ENCODE results near the gene RPS21. TPM values are rescaled to one million over a fixed set of nuclear protein-coding genes. Genes with fewer than 3 reads are reported as not detected.
A peak's percentile ranks its signal among the peaks of the same experiment; 100 is the strongest.

The RPS21 gene
- total RNA-seq, 1 donor from 2014 or later, result 1,089 TPM

DNA sequence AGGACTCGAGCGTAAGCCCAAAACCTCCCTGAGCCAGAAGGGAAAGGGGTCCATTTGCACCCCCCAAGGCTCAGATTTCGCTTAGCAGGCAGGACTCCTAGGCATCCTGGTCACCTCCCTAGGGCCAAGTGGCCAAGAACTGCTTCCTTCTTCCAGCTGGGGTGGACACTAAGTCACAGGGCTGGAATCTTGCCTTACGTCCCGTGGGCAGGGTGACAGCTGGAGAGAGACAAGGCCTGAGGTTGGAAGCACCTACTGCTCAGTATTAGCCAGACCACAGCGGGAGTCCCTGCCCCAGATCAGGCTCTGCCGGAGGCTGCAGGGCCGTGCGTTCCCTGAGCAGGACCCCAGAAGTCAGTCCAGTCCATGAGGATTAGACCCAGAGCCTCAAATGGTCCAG lies 39.5 kb upstream of the RPS21 start:
- H3K36me3 Mint-ChIP-seq, result peaks cover 35% of the 10 kb centered on the region
- H3K27ac Mint-ChIP-seq, result no peak overlapping the region
- DNase-seq (ENCODE audit: low spot score in 2 of 2, unreplicated experiment in 2 of 2), result no peak
- peaks cover 10% of the 10 kb centered on the region for H3K9me3 Mint-ChIP-seq
- H3K4me3 Mint-ChIP-seq, result no peak overlapping the region
- H3K27me3 Mint-ChIP-seq (ENCODE audit: low read depth), result no peaks in the 10 kb centered on the region
- H3K4me1 Mint-ChIP-seq, result peaks cover 3% of the 10 kb centered on the region
- TF ChIP-seq, protein P1, sequence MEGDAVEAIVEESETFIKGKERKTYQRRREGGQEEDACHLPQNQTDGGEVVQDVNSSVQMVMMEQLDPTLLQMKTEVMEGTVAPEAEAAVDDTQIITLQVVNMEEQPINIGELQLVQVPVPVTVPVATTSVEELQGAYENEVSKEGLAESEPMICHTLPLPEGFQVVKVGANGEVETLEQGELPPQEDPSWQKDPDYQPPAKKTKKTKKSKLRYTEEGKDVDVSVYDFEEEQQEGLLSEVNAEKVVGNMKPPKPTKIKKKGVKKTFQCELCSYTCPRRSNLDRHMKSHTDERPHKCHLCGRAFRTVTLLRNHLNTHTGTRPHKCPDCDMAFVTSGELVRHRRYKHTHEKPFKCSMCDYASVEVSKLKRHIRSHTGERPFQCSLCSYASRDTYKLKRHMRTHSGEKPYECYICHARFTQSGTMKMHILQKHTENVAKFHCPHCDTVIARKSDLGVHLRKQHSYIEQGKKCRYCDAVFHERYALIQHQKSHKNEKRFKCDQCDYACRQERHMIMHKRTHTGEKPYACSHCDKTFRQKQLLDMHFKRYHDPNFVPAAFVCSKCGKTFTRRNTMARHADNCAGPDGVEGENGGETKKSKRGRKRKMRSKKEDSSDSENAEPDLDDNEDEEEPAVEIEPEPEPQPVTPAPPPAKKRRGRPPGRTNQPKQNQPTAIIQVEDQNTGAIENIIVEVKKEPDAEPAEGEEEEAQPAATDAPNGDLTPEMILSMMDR (IDR thresholded peaks at IDR 0.05; ENCODE audit: unreplicated experiment), result no peak

DNA sequence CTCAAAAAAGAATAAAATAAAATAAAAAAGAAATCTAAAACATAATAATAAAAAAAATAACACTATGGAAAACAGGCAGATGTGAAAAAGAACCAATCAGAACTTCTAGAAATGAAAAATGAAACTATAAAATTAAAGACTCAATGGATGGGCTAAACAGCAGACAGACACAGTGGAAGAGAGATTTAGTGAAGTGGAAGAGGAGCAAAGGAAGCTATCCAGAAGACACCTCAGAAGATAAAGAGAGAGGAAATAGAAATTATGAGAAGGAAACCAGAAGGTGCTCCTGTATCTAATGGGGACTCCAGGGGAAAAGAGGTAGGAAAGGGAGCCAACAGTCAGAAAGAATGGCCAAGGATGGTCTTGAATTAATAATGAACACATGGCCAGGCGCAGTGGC lies 38.3 kb upstream of the RPS21 start:
- Mint-ChIP-seq H3K4me1 (peaks cover 3% of the 10 kb centered on the region), H3K9me3 (peaks cover 10% of the 10 kb centered on the region), H3K27ac (peak overlapping the region; percentile 49), H3K27me3 (ENCODE audit: low read depth) (no peaks in the 10 kb centered on the region), H3K4me3 (no peak overlapping the region), H3K36me3 (peaks cover 28% of the 10 kb centered on the region)
- no peak for DNase-seq (ENCODE audit: low spot score in 2 of 2, unreplicated experiment in 2 of 2)
- TF ChIP-seq, protein P1 (IDR thresholded peaks at IDR 0.05; ENCODE audit: unreplicated experiment), result no peak

- no peak for DNase-seq (ENCODE audit: low spot score in 2 of 2, unreplicated experiment in 2 of 2)
- Mint-ChIP-seq H3K9me3 (peaks cover 10% of the 10 kb centered on the region), H3K27ac (peak overlapping the region; percentile 59), H3K4me1 (peaks cover 3% of the 10 kb centered on the region), H3K27me3 (ENCODE audit: low read depth) (no peaks in the 10 kb centered on the region), H3K4me3 (no peak overlapping the region), H3K36me3 (peaks cover 23% of the 10 kb centered on the region)
- TF ChIP-seq, protein P1 (IDR thresholded peaks at IDR 0.05; ENCODE audit: unreplicated experiment), result no peak
Observed at GRCh38 chr20:62349556-62350097, 37.3 kb upstream of the RPS21 start.

DNA sequence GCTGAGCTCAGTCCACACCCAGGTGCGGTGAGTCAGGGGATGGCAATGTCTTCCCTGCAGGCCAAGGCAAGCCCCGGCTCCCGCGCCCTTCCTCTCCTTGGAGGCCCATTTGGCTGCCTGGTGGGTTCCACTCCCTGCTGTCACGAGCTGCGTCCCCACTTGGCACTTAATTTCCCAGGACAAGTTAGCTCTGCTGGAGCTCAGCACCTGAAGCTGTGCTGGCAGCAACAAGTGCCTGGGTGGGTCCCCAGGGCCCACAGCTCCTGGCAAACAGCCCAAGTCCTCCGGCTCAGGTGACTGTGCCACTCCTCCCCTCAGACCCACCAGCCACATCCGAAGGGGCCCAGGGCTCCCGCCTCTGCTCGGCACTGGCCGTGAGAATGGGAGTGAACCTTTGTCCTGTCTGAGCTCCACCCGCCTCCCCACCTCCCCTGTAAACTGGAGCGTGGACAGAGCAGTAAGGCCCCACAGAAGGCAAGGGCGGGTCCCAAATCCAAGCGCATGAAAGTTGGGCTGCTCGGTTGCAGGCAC lies 36.7 kb upstream of the RPS21 start:
- Mint-ChIP-seq H3K4me3 (no peak overlapping the region), H3K9me3 (peaks cover 10% of the 10 kb centered on the region), H3K36me3 (peaks cover 21% of the 10 kb centered on the region), H3K27me3 (ENCODE audit: low read depth) (no peaks in the 10 kb centered on the region), H3K4me1 (peaks cover 3% of the 10 kb centered on the region), H3K27ac (peak overlapping the region; percentile 86)
- no peak for DNase-seq (ENCODE audit: low spot score in 2 of 2, unreplicated experiment in 2 of 2)
- TF ChIP-seq, protein P1 (IDR thresholded peaks at IDR 0.05; ENCODE audit: unreplicated experiment), result no peak

DNA sequence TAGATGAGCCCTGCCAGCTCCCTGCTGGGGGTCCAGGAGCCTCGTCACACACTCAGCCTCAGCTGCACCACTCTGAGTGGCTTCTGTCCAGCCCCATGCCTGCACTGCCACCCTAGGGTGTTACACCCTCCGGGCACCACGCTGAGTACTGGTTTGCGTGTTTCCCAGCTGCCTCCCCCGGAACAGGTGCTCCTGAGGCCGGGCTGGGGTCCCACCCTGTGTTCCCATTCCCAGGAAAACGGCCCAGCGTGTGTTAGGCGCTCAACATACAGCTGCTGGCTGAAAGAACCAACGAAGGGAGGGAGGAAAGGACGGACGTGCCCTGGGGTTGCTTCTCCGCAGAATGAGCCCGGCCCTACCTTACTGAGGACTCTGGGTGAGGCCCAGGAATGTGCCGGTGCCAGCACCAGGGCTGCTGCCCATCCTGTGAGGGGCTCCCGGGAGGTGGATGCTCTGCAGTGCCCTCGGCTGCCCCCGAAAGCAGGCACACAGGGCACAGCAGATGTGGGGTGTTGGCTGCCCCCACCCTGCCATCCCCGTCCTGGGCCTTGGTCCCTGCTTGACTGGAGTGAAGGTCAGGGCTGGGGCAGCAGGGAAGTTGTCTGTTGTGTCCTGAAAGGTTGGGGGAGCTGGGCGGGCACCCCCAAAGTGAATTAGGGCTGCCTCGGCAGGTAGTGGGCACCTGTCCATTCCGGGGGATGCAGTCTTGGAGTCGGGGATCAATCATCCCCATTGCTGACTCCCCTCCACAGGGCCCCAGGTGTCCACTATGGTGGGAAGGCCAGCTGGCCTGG lies 36.1 kb upstream of the RPS21 start:
- Mint-ChIP-seq H3K27me3 (ENCODE audit: low read depth) (no peaks in the 10 kb centered on the region), H3K9me3 (peaks cover 10% of the 10 kb centered on the region), H3K27ac (peak overlapping the region; percentile 30), H3K4me3 (no peak overlapping the region), H3K36me3 (peaks cover 18% of the 10 kb centered on the region), H3K4me1 (peaks cover 5% of the 10 kb centered on the region)
- no peak for DNase-seq (ENCODE audit: low spot score in 2 of 2, unreplicated experiment in 2 of 2)
- TF ChIP-seq, protein P1 (IDR thresholded peaks at IDR 0.05; ENCODE audit: unreplicated experiment), result no peak

All from mesothelial cell of epicardium (in vitro differentiated cells).